Measurements from ENCODE around the gene ROR1. TPM values are rescaled to one million over a fixed set of nuclear protein-coding genes. Genes with fewer than 3 reads are reported as not detected.

Gene ROR1
- total and polyA plus RNA-seq, 3 donors from 2014 or later, result 3.3 to 5.1 (median 4.6) TPM

GRCh38 chr1:64229307-64229706 lies 455.5 kb downstream of the ROR1 start:
- no peak for DNase-seq
- intact Hi-C loops (cut with DNase I; ENCODE audit: low total_unique reads), result no loop called here
- Histone ChIP-seq H3K4me3 (no peak overlapping the region), H3K9me3 (no peaks in the 10 kb centered on the region), H3K27ac (no peak overlapping the region), H3K4me1 (no peaks in the 10 kb centered on the region), H3K36me3 (ENCODE audit: low read depth, missing control alignments) (no peaks in the 10 kb centered on the region), H3K27me3 (no peaks in the 10 kb centered on the region)
- TF ChIP-seq POLR2A (IDR thresholded peaks at IDR 0.05), result no peak
- TF ChIP-seq CTCF (IDR thresholded peaks at IDR 0.05), result no peak
- WGBS, 2 donors, result 90 to 93% methylated on average over 3 of the region's 3 CpGs

Small RNA genes lying within 50 kb of the gene (small RNA-seq; reads per million reads assigned to genes)
- gene RF00019, result 0 reads per million in 2 donors
- gene RNU6-809P, result 0 reads per million in 2 donors

Other genes starting within 250 kb of the ROR1 start
- 10 to 100 TPM; 23.2 to 27.7 TPM for gene PGM1, start 180.6 kb upstream of the ROR1 start, total RNA-seq
- gene PGM1, start 180.6 kb upstream of the ROR1 start, polyA plus RNA-seq (ENCODE audit: insufficient read depth, low read depth, low replicate concordance), result 27.5 TPM

Measured in testis (tissue), 3 donors.